Measurements from ENCODE around the gene OR2A42.
"Not testable (repeated sequence)": the region's sequence is repeated elsewhere in the genome, so short reads cannot be mapped to it uniquely, and the experiment has no call there.

The OR2A42 gene

GRCh38 chr7:144187848-144188247 is 51.6 kb downstream of the OR2A42 start:
- H3K4me3 ChIP-seq (replicated peaks; ENCODE audit: low read depth, low read length); DNase-seq (ENCODE audit: extremely low read depth, low read depth): not testable (repeated sequence)

- H3K4me3 ChIP-seq (replicated peaks; ENCODE audit: low read depth, low read length); DNase-seq (ENCODE audit: extremely low read depth, low read depth): not testable (repeated sequence)
These were observed 56.2 kb downstream of the OR2A42 start, which contains the start of gene CTAGE4 for GRCh38 chr7:144183166-144183565. CTAGE4 (plus strand) TSS chr7:144183466; CDS start chr7:144183504, 38 bp downstream.

GRCh38 chr7:144179165-144179479 is 60.3 kb downstream of the OR2A42 start:
- DNase-seq (ENCODE audit: extremely low read depth, low read depth); H3K4me3 ChIP-seq (replicated peaks; ENCODE audit: low read depth, low read length): not testable (repeated sequence)

- DNase-seq (ENCODE audit: extremely low read depth, low read depth); H3K4me3 ChIP-seq (replicated peaks; ENCODE audit: low read depth, low read length): not testable (repeated sequence)
- TF ChIP-seq CTCF (IDR thresholded peaks at IDR 0.05; ENCODE audit: low read depth, low read length, missing control alignments), result peak; percentile 27
These were observed 60.8 kb downstream of the OR2A42 start for GRCh38 chr7:144178380-144179164.
